NCI-H526 treated with DMSO at 0.1 percent for 48 hours (cell line): ENCODE data around the gene OMG.
"Not testable (repeated sequence)": the region's sequence is repeated elsewhere in the genome, so short reads cannot be mapped to it uniquely, and the experiment has no call there.

Source experiments
- DNase-seq: peaks from one replicate; lab custom pipeline; 2025; lab: John Stamatoyannopoulos, UW

The OMG gene

DNA sequence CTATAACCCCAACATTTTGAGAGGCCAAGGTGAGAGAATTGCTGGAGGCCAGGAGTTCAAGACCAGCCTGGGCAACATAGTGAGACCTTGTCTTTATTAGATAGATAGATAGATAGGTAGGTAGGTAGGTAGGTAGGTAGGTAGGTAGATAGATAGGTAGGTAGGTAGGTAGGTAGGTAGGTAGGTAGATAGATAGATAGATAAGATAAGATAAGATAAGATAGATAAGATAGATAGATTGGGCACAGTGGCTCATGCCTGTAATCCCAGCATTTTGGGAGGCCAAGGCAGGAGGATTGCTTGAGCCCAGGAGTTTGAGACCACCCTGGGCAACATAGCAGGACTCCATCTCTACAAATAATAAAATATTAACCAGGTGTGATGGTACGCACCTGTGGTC lies 34.1 kb downstream of the OMG start:
- DNase-seq = not testable (repeated sequence)

DNA sequence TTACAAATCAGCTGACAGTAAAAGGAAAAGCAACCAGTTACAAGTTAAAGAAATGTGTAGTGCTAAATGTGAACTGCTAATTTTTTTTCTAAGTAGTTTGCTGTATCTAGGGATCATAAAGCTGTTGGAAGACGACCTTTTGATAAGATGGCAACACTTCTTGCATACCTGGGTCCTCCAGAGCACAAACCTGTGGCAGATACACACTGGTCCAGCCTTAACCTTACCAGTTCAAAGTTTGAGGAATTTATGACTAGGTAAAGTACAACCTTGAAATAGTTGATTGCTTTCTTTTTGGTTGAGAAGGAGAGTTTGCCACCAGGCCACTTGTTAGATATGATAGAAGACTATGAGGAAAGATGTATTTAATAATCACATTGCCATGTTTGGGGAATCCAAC lies 35.4 kb downstream of the OMG start:
- DNase-seq = no peak

DNA sequence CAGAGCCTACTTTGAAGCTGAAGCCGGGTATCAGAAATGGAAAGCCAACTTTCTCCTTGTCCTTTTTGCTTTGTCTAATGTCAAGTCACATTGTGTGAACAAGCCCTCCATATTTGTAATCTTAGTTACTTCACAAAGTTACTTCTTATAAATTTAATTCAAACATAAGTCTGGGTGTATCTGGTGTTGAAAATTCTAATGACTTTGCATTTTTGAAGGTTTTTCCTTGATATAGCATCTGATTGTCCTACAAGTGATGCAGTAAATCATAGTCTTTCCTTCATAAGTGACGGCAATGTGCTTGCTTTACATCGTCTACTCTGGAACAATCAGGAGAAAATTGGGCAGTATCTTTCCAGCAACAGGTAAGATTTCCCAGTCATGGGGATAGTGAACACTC lies 36.9 kb downstream of the OMG start:
- no peak for DNase-seq

DNA sequence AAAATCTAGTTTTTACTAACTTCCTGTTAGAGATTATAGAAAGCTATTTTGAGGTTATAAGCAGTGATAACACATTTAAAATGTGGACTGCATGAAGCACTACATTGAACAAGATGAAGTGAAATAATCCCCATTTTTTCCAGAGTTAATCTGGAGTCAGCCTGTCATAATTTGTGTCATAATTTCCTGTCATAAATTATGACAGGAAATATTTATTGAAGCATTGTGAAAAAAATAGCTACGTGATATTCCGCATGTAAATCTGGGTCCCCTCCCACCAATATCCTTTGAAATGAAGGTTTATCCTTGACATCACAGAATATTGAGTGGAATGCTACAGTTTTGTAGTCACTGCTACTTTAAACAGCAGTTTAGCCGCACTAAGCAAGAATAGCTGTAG lies 40.1 kb downstream of the OMG start:
- DNase-seq = no peak

DNA sequence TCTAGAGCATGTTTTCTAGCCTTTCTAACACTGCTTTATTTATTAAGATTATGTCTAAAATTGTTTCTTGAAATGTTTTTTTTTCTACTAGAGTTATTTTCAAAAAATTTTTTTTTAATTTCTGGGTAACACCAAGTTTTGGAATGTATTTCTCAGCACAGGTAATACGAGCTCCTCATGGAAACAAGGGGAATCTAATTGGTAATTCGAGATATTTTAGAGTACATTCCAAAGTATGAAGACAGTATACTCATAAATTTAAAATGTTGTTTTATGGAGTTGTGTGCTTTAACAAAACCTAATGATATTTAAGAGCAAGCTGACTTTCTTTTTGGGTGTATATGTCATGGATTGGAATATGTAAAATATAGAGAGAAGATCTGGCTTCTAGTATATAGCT lies 42.4 kb downstream of the OMG start:
- no peak for DNase-seq

DNA sequence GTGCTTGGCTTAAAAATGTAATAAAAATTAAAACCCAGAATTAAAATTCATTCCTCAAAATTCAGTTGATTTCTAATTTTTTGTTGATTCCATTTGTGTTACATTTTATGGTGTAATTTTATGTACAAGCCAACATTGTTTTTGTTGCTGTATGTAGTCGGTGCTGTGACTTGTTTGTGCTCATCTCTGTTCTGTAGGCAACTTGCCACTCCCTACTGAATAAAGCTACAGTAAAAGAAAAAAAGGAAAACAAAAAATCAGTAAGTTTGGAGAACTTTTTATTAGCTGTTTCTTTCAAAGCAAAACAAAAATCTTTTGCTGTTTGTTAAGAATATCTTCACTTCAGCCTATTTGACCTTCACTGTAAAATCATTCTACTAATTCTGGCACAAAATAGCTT lies 44.3 kb downstream of the OMG start:
- DNase-seq = no peak

DNA sequence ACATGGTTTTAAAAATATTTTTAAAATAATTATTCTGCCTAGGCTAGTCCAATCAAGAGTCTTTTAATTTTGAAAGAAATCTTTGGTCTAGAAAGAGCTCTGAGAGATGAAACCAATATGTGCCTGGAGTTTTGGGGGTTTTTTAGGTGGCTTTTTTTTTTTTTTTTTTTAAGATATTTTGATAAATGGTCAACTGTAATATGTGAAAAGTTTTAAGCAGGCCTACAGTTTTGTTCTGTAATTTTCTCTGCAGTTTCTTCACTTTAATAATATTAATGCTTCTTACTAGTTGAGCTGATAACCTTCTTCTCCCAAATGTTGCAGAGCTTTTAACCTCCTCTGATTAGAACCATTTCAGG lies 45.1 kb downstream of the OMG start:
- DNase-seq = no peak

DNA sequence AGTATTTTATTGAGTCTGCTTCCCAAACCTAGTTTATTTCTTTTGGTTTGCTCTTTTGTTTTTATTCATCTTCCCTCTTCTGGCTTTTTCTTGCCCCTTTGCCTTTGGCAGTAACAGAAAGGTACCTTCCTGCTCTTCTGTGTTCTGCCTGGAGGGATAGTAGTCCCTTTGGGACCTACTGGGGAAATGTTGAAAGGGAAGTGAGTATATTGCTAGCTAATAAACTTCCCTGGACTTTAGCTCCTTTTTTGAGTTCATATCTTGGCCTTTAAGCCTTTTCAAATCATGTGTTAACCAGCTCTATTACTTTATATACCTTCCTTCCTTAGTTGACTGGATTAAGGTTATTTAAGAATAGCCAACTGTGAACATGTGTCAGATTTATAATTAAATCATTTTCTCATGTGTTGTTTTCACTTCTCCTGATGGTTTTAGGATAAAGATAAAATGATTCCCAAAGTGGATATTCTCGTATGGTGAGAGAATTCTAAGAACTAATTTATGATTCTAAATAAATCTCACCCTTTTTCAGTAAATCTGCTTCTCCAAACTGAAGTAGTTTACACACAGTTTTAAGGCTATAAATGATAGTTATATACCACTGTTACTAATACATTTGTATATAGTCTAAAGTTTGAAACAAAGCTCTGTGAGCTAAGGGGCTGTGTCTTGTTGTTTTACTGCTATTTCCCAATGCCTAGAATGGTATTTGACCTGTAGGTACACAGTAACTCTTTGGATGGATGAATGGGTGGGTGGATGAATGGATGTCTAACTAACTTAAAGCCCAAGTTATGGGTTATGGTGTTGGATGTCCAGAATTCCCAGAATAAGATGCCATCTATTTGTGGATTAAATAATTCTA lies 45.7 kb downstream of the OMG start:
- DNase-seq = no peak

DNA sequence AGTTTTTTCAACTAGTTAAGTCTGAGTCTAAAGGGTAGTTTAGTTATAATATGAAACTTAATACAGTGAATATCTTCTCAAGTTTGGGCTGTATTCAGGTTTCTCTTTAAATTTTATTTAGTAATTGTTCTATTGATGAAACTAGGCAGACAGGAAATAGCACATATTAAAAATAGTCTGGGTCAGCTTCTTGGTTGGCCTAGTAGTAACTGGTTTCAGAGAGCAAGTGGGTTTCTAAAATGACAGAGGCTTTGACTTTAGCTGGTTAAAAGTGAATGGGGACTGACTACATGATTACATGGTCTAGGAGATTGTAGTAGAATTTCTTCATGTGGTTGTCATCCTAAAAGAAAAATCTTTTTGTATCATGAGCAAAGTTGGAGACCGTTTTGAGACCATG lies 46.8 kb downstream of the OMG start:
- no peak for DNase-seq

DNA sequence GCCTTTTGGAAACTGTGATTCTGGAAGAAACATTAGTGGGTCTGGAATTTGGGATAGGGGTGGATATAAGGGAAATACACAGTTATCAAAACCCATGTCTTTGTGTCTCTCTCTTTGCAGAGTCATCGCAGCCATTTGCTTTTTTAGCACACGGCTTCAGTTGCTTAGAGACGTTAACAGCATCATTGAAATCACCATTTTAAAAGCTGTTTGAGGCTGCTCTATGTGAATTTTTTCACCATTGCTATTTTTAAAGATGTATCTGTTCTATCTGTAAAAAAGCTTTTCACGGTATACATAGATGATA lies 47.3 kb downstream of the OMG start:
- no peak for DNase-seq

DNA sequence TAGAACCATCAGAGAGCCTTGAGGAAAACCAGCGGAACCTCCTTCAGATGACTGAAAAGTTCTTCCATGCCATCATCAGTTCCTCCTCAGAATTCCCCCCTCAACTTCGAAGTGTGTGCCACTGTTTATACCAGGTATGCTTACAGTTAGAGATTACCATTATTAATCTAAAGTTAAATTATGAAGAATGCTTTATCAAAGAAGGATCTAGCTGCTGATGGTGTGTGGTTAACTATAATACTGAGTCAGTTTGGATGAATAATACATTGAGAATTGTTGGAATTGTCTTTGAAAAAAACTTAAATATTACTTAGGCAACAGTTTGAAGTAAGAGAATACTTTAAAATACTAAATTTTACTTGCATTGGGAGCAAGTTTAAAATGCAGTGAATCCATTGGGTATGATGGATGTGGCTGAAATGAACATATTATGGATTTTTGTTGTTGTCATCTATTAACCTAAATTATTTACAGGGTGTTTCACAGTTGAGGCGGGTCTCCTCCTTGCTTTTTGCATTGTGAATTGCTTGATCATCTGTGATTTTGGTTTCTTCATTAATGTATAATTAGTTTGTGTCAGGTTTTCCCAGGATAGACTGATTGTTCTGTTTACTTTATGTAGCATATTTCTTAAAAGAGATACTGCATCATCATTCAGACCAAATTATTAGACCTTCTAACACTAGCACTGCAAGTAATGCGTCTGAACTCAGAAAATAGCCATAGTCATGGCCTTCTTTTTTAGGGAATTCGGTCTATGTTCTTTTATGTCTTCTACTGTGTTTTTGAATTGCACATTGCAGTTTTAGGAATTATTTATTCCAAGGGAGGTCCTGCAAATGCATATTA lies 47.8 kb downstream of the OMG start:
- no peak for DNase-seq
